PFSK-1 (cell line): ENCODE measurements around the gene BAIAP3.

Experiments used
- POLR2AphosphoS5 ChIP-seq: IDR thresholded peaks from 2 replicates; pipeline ENCODE4 v1.6.1; 2012; ENCODE audit warnings: low read depth, mild to moderate bottlenecking, control low read depth, low read length, moderate library complexity
- REST ChIP-seq, 2 experiments: IDR thresholded peaks; 2 replicates each; pipeline versions ENCODE4 v1.6.1 to v1.8.0; 2011 to 2012; ENCODE audit warnings: low read depth in 2 of 2, low read length in 2 of 2, control low read depth in 1 of 2, inconsistent platforms in 1 of 2, mild to moderate bottlenecking in 1 of 2, moderate library complexity in 1 of 2; ENCODE audit not compliant: insufficient read depth in 1 of 2
- TAF1 ChIP-seq: IDR thresholded peaks from 2 replicates; pipeline ENCODE4 v1.6.1; 2012; ENCODE audit warnings: low read length, control low read depth, borderline replicate concordance; ENCODE audit not compliant: insufficient read depth

DNA sequence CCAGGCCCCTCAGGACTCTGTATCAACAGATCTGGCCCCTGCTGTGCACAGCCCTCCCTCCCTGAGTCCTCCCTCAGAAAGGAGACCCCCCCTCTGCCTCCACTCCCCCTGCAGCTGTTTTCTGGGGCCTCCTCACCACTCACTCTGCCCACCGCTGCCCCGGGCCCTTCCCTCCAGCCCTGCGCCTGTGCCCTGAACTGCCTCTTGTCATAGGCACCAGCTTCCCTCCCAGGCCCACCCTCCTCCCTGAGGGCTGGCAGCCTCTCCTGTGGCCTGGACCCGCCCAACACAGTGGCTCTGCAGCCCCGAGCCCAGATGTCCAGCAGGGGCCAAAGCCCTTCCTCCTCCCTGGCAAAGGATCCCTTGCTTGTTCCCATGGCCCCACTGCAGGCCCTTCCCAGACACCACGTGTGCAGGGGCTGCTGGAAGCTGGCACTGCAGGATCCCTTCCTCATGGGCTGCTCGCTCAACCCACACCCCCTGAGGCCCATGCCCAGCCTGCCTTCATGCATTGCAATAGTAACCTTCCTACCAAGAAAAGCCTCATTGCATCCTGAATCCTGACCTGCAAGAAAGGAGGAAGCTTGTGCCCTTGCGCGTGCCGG is 44.1 kb downstream of the BAIAP3 start:
- TF ChIP-seq POLR2AphosphoS5 (no peak), REST (IDR thresholded peaks at IDR 0.05; ENCODE audit: insufficient read depth in 1 of 2, low read depth in 2 of 2, low read length in 2 of 2) (no peak), TAF1 (no peak)
